Choroid plexus epithelial cell (primary cell): ENCODE measurements around the gene AKAP13.
"Not testable (repeated sequence)": the region's sequence is repeated elsewhere in the genome, so short reads cannot be mapped to it uniquely, and the experiment has no call there.

Experiments
- DNase-seq: peaks from one replicate; pipeline ENCODE4 v3.0.0-alpha.2; 2010; ENCODE audit warnings: low read depth
- H3K4me3 ChIP-seq: 2 replicates; pipeline ENCODE4 v1.5.1; 2011; ENCODE audit warnings: low read depth, mild to moderate bottlenecking, control low read depth, low read length, moderate library complexity
- CTCF ChIP-seq: conservative IDR thresholded peaks from 2 replicates; pipeline ENCODE4 v1.5.1; 2011; ENCODE audit warnings: low read depth, mild to moderate bottlenecking, control low read depth, inconsistent platforms, low read length, moderate library complexity

AKAP13 gene

GRCh38 chr15:85430406-85431204 is 50.2 kb downstream of the AKAP13 start:
- DNase-seq: no peak
- H3K4me3 ChIP-seq: no peak overlapping the region
- TF ChIP-seq CTCF: no peak

GRCh38 chr15:85439996-85440395 is 59.6 kb downstream of the AKAP13 start:
- DNase-seq: no peak
- TF ChIP-seq CTCF: no peak
- no peak overlapping the region for H3K4me3 ChIP-seq

GRCh38 chr15:85440451-85440850 is 60.0 kb downstream of the AKAP13 start:
- TF ChIP-seq CTCF: no peak

GRCh38 chr15:85441854-85442253 is 61.5 kb downstream of the AKAP13 start:
- not testable (repeated sequence) for H3K4me3 ChIP-seq, DNase-seq

More at GRCh38 chr15:85440451-85440850, 60.0 kb downstream of the AKAP13 start:
- DNase-seq: no peak
- no peak overlapping the region for H3K4me3 ChIP-seq

GRCh38 chr15:85443046-85443445 is 62.6 kb downstream of the AKAP13 start:
- TF ChIP-seq CTCF: no peak
- DNase-seq: no peak
- no peak overlapping the region for H3K4me3 ChIP-seq

GRCh38 chr15:85443593-85444087 is 63.2 kb downstream of the AKAP13 start:
- H3K4me3 ChIP-seq: no peak overlapping the region
- TF ChIP-seq CTCF: no peak
- peak; percentile 70 for DNase-seq

- no peak for TF ChIP-seq CTCF
- DNase-seq: no peak
- no peak overlapping the region for H3K4me3 ChIP-seq
These were observed 63.8 kb downstream of the AKAP13 start for GRCh38 chr15:85444122-85444745.
